ENCODE results near the gene TTLL5.

DNA sequence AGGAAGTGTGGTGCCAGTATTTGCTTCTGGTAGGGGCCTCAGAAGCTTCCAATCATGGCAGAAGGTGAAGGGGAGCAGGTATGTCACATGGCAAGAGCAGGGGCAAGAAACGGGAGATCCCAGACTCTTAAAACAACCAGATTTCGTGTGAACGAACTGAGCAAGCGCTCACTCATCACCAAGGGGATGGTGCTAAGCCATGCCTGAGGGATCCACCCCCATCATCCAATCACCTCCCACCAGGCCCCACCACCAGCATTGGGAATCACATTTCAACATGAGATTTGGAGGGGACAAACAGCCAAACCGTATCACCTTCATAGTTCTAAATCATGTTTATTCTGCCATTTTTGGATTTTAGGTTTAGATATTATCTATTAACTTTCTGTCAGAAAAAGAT, 179.9 kb downstream of the TTLL5 start:
- TF ChIP-seq, protein P1, sequence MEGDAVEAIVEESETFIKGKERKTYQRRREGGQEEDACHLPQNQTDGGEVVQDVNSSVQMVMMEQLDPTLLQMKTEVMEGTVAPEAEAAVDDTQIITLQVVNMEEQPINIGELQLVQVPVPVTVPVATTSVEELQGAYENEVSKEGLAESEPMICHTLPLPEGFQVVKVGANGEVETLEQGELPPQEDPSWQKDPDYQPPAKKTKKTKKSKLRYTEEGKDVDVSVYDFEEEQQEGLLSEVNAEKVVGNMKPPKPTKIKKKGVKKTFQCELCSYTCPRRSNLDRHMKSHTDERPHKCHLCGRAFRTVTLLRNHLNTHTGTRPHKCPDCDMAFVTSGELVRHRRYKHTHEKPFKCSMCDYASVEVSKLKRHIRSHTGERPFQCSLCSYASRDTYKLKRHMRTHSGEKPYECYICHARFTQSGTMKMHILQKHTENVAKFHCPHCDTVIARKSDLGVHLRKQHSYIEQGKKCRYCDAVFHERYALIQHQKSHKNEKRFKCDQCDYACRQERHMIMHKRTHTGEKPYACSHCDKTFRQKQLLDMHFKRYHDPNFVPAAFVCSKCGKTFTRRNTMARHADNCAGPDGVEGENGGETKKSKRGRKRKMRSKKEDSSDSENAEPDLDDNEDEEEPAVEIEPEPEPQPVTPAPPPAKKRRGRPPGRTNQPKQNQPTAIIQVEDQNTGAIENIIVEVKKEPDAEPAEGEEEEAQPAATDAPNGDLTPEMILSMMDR (IDR thresholded peaks at IDR 0.05 in 2 of 3, conservative IDR thresholded peaks at IDR 0.05 in 1 of 3; ENCODE audit: control insufficient read depth in 2 of 3, extremely low read depth in 1 of 3, insufficient read depth in 1 of 3, low read depth in 3 of 3, low read length in 3 of 3) = no peak
- no peak for TF ChIP-seq EZH2 (IDR thresholded peaks at IDR 0.05; ENCODE audit: borderline replicate concordance, control insufficient read depth, low read depth, low read length)
- TF ChIP-seq MYB (IDR thresholded peaks at IDR 0.05; ENCODE audit: borderline replicate concordance, low read depth, low read length) = no peak
- TF ChIP-seq, protein P2, sequence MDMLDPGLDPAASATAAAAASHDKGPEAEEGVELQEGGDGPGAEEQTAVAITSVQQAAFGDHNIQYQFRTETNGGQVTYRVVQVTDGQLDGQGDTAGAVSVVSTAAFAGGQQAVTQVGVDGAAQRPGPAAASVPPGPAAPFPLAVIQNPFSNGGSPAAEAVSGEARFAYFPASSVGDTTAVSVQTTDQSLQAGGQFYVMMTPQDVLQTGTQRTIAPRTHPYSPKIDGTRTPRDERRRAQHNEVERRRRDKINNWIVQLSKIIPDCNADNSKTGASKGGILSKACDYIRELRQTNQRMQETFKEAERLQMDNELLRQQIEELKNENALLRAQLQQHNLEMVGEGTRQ (IDR thresholded peaks at IDR 0.05; ENCODE audit: borderline replicate concordance, low read depth, low read length) = no peak
- TF ChIP-seq BRCA1 (IDR thresholded peaks at IDR 0.05; ENCODE audit: low read depth, low read length) = no peak
- TF ChIP-seq RBBP5 (conservative IDR thresholded peaks at IDR 0.05) = no peak
- no peak for TF ChIP-seq POLR2A (IDR thresholded peaks at IDR 0.05; ENCODE audit: low read depth, low read length)
- TF ChIP-seq, protein P3, sequence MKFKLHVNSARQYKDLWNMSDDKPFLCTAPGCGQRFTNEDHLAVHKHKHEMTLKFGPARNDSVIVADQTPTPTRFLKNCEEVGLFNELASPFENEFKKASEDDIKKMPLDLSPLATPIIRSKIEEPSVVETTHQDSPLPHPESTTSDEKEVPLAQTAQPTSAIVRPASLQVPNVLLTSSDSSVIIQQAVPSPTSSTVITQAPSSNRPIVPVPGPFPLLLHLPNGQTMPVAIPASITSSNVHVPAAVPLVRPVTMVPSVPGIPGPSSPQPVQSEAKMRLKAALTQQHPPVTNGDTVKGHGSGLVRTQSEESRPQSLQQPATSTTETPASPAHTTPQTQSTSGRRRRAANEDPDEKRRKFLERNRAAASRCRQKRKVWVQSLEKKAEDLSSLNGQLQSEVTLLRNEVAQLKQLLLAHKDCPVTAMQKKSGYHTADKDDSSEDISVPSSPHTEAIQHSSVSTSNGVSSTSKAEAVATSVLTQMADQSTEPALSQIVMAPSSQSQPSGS (IDR thresholded peaks at IDR 0.05; ENCODE audit: low read length) = no peak
